HG03565 (cell line): ENCODE measurements around the gene CD79B.
"Not testable (repeated sequence)": the region's sequence is repeated elsewhere in the genome, so short reads cannot be mapped to it uniquely, and the experiment has no call there.

Source experiments
- ATAC-seq: cut with Tn5 transposase; IDR thresholded peaks from one replicate; pipeline ENCODE4 v1.9.1; 2021; ENCODE audit warnings: mild to moderate bottlenecking, moderate library complexity; ENCODE audit not compliant: unreplicated experiment

The CD79B gene

DNA sequence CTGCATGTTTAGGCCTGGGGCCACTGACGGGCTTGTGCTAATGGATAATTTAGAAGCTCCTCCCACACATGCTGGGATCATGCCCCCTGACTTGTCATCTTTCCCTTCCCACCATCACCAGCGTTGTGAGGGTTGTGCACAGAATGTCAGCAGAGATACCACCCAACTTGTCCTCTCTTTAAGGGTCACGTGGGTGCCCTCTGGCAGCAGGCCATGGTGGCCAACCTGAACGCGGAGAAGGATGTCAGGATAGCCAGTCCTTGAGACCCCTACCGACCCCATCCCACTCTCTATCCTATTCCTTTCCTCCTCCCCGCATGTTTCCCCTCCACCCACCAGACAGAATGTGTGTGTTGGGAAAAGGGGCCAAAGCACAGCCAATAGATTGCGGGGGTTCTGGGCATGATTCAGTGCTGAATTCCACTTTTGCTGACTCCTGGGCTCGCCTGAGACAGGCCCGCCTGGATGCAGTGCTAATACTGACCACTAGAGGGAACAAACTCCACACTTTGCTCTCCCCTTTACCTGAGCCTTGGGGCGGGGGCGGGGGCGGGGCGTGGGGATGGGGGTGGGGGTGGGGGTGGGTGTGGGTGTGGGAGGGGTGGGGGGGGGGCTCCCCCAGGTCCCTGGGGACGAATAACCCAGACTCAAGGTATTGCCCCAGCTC is 50.1 kb downstream of the CD79B start, which contains the start of gene GH2:
GH2 (minus strand) TSS at position 10 of the 667 bp plus-strand sequence. CDS start 143 bp downstream, outside the sequence.
- no peak for ATAC-seq

DNA sequence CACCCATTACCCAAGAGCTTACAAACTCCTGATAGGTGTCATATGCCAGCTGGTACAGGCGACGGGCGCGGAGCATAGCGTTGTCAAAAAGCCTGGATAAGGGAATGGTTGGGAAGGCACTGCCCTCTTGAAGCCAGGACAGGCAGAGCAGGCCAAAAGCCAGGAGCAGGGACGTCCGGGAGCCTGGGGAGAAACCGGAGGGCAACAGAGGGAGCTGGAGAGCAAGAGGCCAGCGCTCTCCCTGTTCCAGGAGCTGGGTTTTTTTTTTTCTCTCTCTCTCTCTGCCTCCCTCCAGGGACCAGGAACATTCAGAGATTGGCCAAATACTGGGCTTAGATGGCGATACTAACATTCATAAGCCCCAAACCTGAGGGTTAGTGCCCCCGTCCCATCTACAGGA is 50.8 kb downstream of the CD79B start:
- not testable (repeated sequence) for ATAC-seq

DNA sequence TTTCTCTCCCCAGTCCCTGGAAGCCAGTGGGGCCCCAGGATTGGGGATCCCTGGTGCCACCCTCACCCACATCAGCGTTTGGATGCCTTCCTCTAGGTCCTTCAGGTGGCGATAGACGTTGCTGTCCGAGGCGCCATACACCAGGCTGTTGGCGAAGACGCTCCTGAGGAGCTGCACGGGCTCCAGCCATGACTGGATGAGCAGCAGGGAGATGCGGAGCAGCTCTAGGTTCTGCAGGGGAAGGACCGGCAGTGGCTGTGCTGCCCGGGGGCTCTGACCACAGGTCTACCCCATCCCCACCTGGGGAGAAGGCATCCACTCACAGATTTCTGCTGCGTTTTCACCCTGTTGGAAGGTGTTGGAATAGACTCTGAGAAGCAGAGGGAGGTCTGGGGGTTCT is 51.4 kb downstream of the CD79B start:
- no peak for ATAC-seq
